ENCODE results near the gene RHOB. TPM values are rescaled to one million over a fixed set of nuclear protein-coding genes. Genes with fewer than 3 reads are reported as not detected.
"Not testable (repeated sequence)": the region's sequence is repeated elsewhere in the genome, so short reads cannot be mapped to it uniquely, and the experiment has no call there.

Gene RHOB
- total RNA-seq, 1 donor from 2014 or later, result 1,033 TPM

GRCh38 chr2:20490300-20491181, 43.7 kb downstream of the RHOB start:
- DNase-seq (ENCODE audit: low read depth), result peak; percentile 96

GRCh38 chr2:20491739-20492531, 45.1 kb downstream of the RHOB start:
- no peak for DNase-seq (ENCODE audit: low read depth)

GRCh38 chr2:20493095-20493494, 46.2 kb downstream of the RHOB start:
- not testable (repeated sequence) for DNase-seq (ENCODE audit: low read depth)

GRCh38 chr2:20494241-20494640, 47.4 kb downstream of the RHOB start:
- DNase-seq (ENCODE audit: low read depth), result no peak

GRCh38 chr2:20496076-20496872, 49.4 kb downstream of the RHOB start:
- peak; percentile 97 for DNase-seq (ENCODE audit: low read depth)

GRCh38 chr2:20496942-20497341, 50.1 kb downstream of the RHOB start:
- no peak for DNase-seq (ENCODE audit: low read depth)

Other genes with a start within 250 kb of the RHOB start
- 132 and 222 TPM in 2 replicates for gene SDC1, start 221.9 kb upstream of the RHOB start, total RNA-seq
- 31.6 and 90.6 TPM in 2 replicates for gene PUM2, start 96.2 kb upstream of the RHOB start, total RNA-seq
- 22.9 and 33.9 TPM in 2 replicates for gene HS1BP3, start 204.0 kb downstream of the RHOB start, total RNA-seq
- 0.69 and 3.2 TPM in 2 replicates for gene GDF7, start 220.1 kb downstream of the RHOB start, total RNA-seq